HG03095 (cell line): ENCODE data around the gene GAREM1.

Source experiments
- ATAC-seq: cut with Tn5 transposase; IDR thresholded peaks from one replicate; pipeline ENCODE4 v1.9.1; 2021; ENCODE audit warnings: moderate library complexity; ENCODE audit not compliant: unreplicated experiment

Gene GAREM1

GRCh38 chr18:32459361-32460101 is 11.2 kb downstream of the GAREM1 start:
- ATAC-seq: no peak

GRCh38 chr18:32455361-32455760 is 15.3 kb downstream of the GAREM1 start:
- no peak for ATAC-seq

GRCh38 chr18:32454593-32454992 is 16.1 kb downstream of the GAREM1 start:
- ATAC-seq: no peak

GRCh38 chr18:32450874-32451273 is 19.8 kb downstream of the GAREM1 start:
- ATAC-seq: no peak

- ATAC-seq: no peak
These were observed 20.5 kb downstream of the GAREM1 start for GRCh38 chr18:32450026-32450691.

GRCh38 chr18:32446780-32447179 is 23.9 kb downstream of the GAREM1 start:
- no peak for ATAC-seq

- no peak for ATAC-seq
These were observed 24.8 kb downstream of the GAREM1 start for GRCh38 chr18:32445846-32446245.

- ATAC-seq: no peak
These were observed 26.9 kb downstream of the GAREM1 start for GRCh38 chr18:32443706-32444215.

GRCh38 chr18:32443033-32443705 is 27.5 kb downstream of the GAREM1 start:
- no peak for ATAC-seq

GRCh38 chr18:32442575-32442974 is 28.1 kb downstream of the GAREM1 start:
- ATAC-seq: no peak

- no peak for ATAC-seq
These were observed 29.1 kb downstream of the GAREM1 start for GRCh38 chr18:32441533-32441932.

GRCh38 chr18:32440518-32440917 is 30.2 kb downstream of the GAREM1 start:
- no peak for ATAC-seq

GRCh38 chr18:32439802-32440201 is 30.9 kb downstream of the GAREM1 start:
- ATAC-seq: no peak

GRCh38 chr18:32439241-32439640 is 31.4 kb downstream of the GAREM1 start:
- no peak for ATAC-seq

GRCh38 chr18:32438173-32438572 is 32.5 kb downstream of the GAREM1 start:
- no peak for ATAC-seq

- no peak for ATAC-seq
These were observed 33.4 kb downstream of the GAREM1 start for GRCh38 chr18:32437100-32437834.

GRCh38 chr18:32435631-32436500 is 34.8 kb downstream of the GAREM1 start:
- no peak for ATAC-seq

GRCh38 chr18:32431753-32432152 is 38.9 kb downstream of the GAREM1 start:
- no peak for ATAC-seq

GRCh38 chr18:32429402-32429801 is 41.3 kb downstream of the GAREM1 start:
- ATAC-seq: no peak
